NOMO-1 treated with DMSO at 0.1 percent for 48 hours (cell line): ENCODE measurements around the gene TCF7L2.
"Not testable (repeated sequence)": the region's sequence is repeated elsewhere in the genome, so short reads cannot be mapped to it uniquely, and the experiment has no call there.

Experiments used
- DNase-seq: peaks from one replicate; lab custom pipeline; 2025; ENCODE audit not compliant: unreplicated experiment; lab: John Stamatoyannopoulos, UW

Gene TCF7L2

GRCh38 chr10:113089551-113089950 lies 139.5 kb downstream of the TCF7L2 start:
- no peak for DNase-seq

GRCh38 chr10:113091920-113092319 lies 141.9 kb downstream of the TCF7L2 start:
- no peak for DNase-seq

DNA sequence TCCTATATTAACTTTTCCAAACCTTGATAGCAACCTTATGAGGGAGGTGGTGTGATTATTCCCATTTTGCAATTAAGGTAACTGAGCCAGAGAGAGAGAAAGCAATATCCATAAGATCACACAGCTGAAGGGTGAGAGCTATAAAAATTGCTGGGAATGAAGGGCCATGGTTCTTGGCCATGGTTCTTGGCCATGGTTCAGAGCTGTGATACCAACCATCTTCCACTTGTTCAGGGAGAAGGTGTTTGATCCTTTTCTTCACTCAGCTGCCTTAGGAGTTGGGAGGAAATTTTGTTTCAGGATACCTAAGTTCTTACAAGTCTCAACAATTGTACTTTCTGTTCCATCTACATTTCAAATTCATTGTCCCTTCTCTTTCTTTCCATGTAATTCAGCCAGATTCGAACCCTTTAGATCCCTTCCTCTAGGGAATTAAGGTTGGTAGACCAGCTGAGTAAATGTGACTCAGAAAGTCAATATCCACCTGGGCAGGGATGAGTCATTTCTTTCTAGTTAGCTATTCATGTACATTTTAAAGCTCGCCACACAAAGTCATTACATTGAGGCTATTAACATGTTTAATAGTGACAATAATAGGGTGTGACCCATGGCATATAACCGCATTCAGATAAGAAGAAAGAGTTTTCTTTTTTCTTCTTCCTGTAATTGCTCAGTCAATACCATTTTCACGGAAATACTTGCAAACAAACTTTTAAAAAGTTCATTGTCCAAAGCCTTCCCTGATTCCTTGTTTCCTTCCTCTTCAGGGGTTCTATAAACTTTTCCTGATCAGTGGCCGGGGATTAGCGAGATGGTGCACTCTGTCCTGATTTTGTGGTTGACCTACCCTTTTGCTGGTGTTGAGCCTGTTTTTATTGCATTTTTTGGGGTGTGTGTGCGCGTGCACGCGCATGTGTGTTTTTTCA lies 143.4 kb downstream of the TCF7L2 start:
- no peak for DNase-seq

GRCh38 chr10:113094114-113094486 lies 144.1 kb downstream of the TCF7L2 start:
- peak; percentile 98 for DNase-seq

GRCh38 chr10:113095419-113096127 lies 145.5 kb downstream of the TCF7L2 start:
- no peak for DNase-seq

DNA sequence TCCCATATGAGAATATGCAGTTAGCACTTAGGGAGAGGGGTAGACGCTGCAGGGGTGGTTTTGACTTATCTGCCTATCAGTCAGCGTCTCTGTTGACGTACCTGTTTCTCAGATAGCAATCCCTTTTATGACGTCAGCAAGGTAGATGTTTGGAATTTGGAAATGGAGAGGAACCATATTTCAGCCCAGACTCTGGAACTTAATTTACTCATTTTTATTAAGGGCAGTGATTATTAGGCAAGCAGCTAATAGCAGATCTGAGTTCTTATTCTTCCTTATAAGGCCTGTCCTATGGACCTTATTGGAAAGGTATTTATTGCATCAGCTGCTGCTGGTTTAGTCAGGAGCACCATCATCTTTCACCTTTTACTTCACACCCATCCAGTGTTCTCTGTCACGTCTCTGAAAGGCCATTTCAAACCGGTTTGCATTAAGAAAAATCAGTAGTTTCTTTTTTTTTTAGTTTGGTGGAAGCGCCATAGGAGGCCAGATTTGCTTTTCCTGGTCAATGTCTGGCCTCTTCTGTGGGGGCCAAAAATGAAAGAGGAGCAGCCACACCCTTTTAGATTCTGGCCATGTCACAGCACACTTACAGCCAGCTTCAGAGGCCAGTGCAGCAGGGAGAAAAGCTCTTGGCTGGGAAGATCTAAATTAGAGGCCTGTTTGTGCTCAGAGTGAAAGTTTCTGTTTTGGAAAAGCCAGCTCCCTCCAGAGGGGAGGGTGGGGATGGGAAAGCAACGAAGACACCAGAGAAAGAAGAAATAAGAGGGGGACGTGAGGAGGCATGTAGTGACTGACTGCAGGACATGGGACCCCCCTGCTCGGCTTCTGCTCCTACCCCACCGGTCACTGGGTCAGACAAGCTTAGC lies 146.3 kb downstream of the TCF7L2 start:
- DNase-seq = no peak

- DNase-seq = peak; percentile 10
These were observed 147.0 kb downstream of the TCF7L2 start for GRCh38 chr10:113097036-113097435.

DNA sequence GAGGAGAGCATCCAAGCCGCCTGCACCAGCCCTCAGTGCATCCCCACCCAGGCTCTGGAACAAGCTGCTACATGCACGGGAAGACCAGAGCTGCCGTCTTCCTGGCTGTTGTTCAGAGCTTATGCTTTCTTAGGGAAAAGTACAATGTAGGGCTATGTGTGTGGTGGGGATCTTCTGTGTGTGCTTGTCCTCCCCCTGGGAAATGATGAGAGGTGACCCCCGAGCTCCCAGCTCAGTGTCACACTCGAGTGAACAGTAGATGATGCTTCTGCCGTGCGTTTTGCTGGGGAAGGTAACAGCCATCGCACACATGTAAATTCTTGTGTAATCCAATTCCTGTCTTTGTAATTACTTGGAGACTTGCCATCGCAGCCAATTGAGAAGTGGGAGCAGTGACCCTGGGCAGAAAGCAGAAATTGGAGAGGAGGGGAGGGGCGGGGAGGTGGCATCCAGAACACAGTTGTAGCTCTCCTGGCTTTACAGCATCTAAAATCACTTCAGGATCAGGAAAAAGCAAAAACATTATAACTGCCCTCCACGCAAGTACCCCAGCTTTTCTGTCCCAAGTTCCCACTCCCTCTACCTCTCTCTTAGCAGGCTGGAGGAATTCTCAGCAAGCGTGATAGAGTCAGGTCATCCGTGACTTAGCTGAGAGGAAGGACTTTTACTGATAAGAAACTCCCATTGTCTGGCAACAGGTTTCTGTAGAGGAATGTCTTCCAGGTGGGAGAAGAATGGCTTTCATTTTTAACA lies 149.6 kb downstream of the TCF7L2 start:
- peak; percentile 69 for DNase-seq

- no peak for DNase-seq
These were observed 150.2 kb downstream of the TCF7L2 start for GRCh38 chr10:113100281-113100680.

GRCh38 chr10:113103131-113103840 lies 153.2 kb downstream of the TCF7L2 start:
- peak; percentile 59 for DNase-seq

DNA sequence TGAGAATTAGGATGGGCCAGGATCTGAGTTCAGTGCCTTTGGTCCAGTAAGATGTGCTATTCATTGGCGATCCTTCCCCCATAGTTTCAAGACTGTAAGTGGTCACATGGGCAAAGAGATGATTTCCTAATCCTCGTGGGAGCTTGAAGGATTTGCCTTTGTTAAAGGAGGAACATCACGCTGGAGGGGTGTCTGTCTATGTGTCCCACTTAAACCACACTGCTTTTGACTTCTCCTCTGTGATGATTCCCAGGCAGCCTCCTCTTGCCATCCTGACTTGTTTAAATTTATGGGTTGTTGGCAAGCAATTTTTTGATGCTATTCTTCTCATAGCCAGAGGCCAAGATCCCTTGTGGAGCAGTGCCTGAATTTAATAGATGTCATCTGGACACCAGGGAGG lies 154.0 kb downstream of the TCF7L2 start:
- no peak for DNase-seq

DNA sequence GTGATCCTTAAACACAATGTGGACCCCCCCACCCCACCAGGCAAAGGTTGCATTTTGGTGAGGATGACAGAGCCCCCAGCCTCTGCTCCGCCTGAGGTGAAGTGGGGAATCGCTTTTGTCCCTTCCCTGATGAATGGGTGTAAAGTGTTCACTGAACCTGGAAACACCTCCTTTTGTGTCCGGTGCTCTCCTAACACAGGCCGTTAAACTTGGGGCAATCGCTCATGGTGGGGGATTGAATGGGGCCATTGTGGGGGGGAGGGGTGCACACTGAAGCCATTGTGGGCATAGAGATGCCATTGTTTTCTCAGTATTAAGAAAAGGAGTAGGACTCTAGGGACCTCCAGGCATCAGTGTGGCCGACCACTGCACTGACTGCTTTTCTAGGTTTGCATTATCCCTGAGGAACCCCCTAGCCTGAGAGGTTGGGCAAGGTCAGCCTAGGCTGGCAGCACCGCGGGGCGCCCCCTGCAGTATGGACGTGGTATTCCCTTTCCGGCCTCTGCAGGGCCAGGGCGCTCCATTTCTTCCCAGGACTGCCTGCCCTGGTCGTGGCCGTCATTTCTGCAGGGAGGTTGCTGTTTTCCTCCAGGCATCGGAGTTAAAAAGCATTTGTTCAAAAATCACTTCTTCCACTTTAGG lies 158.3 kb downstream of the TCF7L2 start:
- DNase-seq = peak; percentile 9

DNA sequence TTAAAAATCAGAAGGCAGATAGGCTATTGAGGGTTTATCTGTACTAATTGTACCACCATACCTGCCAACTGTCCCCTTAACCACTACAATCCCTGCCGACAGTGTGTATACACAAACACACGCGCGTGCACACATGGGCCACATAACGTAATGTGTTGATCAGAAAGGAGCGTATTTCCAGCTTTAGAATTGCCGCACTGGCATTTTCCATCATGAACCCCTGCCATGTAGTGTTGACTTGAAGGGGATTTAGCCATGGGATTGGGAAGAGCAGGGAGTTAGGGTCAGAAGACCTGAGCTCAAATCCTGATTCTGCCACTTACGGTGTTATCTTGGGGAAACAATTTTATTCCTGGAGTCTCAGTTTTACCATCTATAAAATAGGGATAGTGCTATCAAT lies 158.9 kb downstream of the TCF7L2 start:
- DNase-seq = no peak

DNA sequence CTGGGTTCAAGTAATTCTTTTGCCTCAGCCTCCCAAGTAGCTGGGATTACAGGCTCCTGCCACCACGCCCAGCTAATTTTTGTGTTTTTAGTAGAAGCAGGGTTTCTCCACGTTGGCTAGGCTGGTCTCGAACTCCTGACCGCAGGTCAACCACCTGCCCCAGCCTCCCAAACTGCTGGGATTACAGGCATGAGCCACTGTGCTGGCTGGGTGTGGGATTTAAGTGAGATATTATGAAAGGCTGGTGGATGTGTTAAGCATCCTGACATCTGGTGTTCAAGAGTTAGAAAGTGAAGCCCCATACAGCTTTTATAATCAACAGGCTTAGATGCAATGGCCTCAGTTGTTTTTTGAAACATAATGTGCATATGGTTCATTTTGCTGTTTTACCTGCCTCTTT lies 159.4 kb downstream of the TCF7L2 start:
- DNase-seq = not testable (repeated sequence)

DNA sequence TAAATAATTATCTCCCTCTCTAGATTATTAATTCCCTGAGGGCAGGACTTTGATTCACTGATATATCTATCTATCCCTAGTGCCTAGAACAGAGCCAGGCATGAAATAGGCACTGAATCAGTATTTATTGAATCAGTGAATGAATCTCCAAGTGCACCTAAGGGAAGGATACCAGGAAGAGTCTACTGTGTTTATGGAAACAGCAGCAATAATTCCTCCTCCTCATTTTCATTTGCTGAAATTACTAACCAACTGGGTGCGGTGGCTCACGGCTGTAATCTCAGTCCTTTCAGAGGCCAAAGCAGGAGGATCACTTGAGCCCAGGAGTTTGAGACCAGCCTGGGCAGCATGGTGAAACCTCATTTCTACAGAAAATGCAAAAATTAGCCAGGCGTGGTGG lies 161.2 kb downstream of the TCF7L2 start:
- DNase-seq = no peak

DNA sequence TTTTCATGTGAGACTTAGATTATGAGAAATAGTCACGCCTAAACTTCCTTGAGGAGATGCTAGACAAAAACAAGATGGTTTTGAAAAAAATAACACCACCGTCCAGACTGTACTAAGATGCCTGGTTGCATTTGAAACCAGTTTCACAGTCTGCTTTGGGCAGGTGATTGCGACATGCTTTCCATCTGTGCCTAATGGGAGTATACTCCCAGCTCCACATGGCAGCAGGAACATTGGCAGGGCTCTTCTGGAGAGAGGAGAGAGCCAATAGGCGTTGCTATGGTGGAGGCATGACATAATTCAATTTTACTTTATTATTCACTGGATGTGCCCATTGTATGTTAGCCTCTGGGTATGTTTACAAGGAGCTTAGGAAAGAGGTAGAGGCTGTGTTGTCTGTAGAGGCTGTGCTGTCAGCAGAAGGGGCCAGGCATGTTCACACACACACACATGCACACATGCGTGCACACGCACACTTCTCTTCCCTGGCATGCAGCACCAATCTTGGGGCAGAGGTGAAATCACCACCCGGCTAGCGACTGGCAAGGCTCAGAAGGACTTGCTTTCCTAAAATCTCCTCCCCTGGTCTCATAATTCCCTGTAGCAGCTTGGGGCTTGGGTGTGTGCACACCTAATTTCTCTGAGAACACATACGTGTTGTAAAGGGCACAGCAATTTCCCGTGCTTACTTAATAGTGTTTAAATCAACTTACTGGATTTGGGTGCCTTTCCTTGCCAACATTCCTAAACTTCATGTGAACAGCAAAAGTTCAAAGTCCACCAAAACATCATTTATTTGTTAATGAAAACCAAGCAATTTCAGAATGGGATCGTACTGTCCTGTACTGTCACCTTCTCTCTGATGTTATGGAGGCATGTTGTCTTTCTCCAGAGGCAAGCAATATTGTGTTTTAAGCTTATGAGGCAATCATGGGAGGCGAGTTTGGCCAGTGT lies 162.1 kb downstream of the TCF7L2 start:
- no peak for DNase-seq

DNA sequence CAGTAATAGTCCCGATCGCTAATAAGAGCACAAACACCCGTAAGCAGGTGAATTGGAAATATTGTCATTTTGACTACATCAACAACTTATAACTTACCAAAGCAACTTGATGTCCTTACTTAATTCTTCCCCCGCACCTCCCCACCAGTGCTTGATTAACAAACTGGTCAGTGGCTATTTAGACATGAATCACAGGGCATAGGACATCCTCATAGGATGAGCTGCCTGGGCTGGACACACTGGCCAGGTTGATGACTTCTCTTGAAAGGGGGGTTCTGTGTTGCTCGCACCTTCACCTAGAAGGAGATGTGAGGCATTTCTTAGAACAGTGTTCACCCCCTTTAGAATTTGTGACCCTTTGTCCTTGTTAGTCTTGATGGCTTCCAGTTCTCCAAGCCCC lies 163.2 kb downstream of the TCF7L2 start:
- DNase-seq = no peak

DNA sequence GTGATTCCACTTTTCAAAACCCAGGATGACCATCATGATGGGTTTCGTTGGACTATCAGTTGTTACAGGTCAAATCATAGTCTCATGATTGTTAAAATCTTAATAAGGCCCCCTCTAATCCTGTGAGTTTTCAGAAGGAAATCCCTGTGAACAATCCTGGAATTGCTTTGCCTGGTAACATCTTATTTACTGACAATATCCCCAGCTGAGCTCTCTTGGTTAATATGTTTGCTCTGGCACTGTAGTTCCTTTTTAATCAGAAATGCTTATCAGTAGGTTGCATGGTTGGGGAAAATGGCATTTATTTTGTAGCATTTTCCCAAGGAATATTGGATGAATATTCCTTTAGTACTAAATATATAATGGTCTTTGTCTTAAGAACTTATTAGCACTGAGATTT lies 163.9 kb downstream of the TCF7L2 start:
- DNase-seq = no peak
